HEK293 (cell line): ENCODE measurements around the gene PSME4.
"Not testable (repeated sequence)": the region's sequence is repeated elsewhere in the genome, so short reads cannot be mapped to it uniquely, and the experiment has no call there.

Source experiments
- CTCF ChIA-PET: fragments of 350-600 bp; formaldehyde crosslinking; extraction: SDS; loops from one replicate; lab custom pipeline; 2021; ENCODE audit warnings: antibody characterized with exemption; lab: Yijun Ruan, JAX
- POLR2A ChIA-PET: fragments of 300-600 bp; formaldehyde crosslinking; extraction: SDS; loops from one replicate; lab custom pipeline; 2020; ENCODE audit warnings: antibody characterized with exemption, inconsistent platforms; lab: Yijun Ruan, JAX
- H3K27ac ChIP-seq: fragments of 200-500 bp; sonication (Bioruptor generic); 2 replicates; pipeline ENCODE4 v1.5.1; 2014; ENCODE audit warnings: low read depth, low read length, control low read depth, inconsistent platforms; ENCODE audit errors: extremely low read depth
- H3K36me3 ChIP-seq, 2 experiments: fragments of 200-500 bp in 1 of 2; sonication (Bioruptor generic) in 1 of 2; 1 replicate in 1 of 2; 2 replicates in 1 of 2; pipeline ENCODE4 v1.5.1; 2014 to 2017; ENCODE audit warnings: inconsistent platforms in 2 of 2, low read length in 2 of 2; ENCODE audit not compliant: control insufficient read depth in 2 of 2, insufficient read depth in 1 of 2
- H3K4me1 ChIP-seq: fragments of 200-500 bp; sonication (Bioruptor generic); 2 replicates; pipeline ENCODE4 v1.5.1; 2014; ENCODE audit warnings: mild to moderate bottlenecking, low read length, inconsistent platforms; ENCODE audit not compliant: control insufficient read depth, insufficient read depth
- H3K4me3 ChIP-seq: 2 replicates; pipeline ENCODE4 v1.5.1; 2011; ENCODE audit warnings: low read depth, mild to moderate bottlenecking, control low read depth, low read length, moderate library complexity
- H3K9me3 ChIP-seq: fragments of 200-500 bp; sonication (Bioruptor generic); 2 replicates; pipeline ENCODE4 v1.5.1; 2014; ENCODE audit warnings: low read depth, low read length, inconsistent platforms; ENCODE audit not compliant: control insufficient read depth, insufficient read depth
- BCL6B ChIP-seq: fragments of 450-650 bp; formaldehyde crosslinking; IDR thresholded peaks from 2 replicates; pipeline ENCODE4 v1.5.1; 2017; ENCODE audit warnings: missing biosample characterization, missing genetic modification characterization
- CTCF ChIP-seq: fragments of 450-650 bp; formaldehyde crosslinking; IDR thresholded peaks from 2 replicates; pipeline ENCODE4 v1.5.1; 2016; ENCODE audit warnings: missing biosample characterization, missing genetic modification characterization
- ELK4 ChIP-seq: IDR thresholded peaks from 2 replicates; pipeline ENCODE4 v1.6.1; 2011; ENCODE audit warnings: mild to moderate bottlenecking, low read depth, low read length, borderline replicate concordance
- PBX3 ChIP-seq: sonication (generic); formaldehyde crosslinking; IDR thresholded peaks from 2 replicates; pipeline ENCODE4 v1.8.1; 2022; ENCODE audit warnings: mild to moderate bottlenecking, moderate library complexity, missing genetic modification reagents
- PRDM1 ChIP-seq: fragments of 450-650 bp; formaldehyde crosslinking; IDR thresholded peaks from 2 replicates; pipeline ENCODE4; 2016; ENCODE audit warnings: missing biosample characterization, missing genetic modification characterization
- YY2 ChIP-seq: fragments of 450-650 bp; formaldehyde crosslinking; IDR thresholded peaks from 2 replicates; pipeline ENCODE4 v1.5.1; 2016; ENCODE audit warnings: missing biosample characterization, missing genetic modification characterization
- ZBTB11 ChIP-seq: fragments of 450-650 bp; formaldehyde crosslinking; conservative IDR thresholded peaks from 2 replicates; pipeline ENCODE4 v1.5.1; 2016; ENCODE audit warnings: low read depth, missing biosample characterization, missing genetic modification characterization
- ZBTB21 ChIP-seq: fragments of 450-650 bp; formaldehyde crosslinking; IDR thresholded peaks from 2 replicates; pipeline ENCODE4 v1.5.1; 2017; ENCODE audit warnings: missing biosample characterization, missing genetic modification characterization
- ZNF138 ChIP-seq: fragments of 450-650 bp; formaldehyde crosslinking; IDR thresholded peaks from 2 replicates; pipeline ENCODE4 v1.5.1; 2016; ENCODE audit warnings: missing biosample characterization, missing genetic modification characterization, borderline replicate concordance
- ZNF366 ChIP-seq: fragments of 450-650 bp; formaldehyde crosslinking; conservative IDR thresholded peaks from 2 replicates; pipeline ENCODE4 v1.5.1; 2016; ENCODE audit warnings: missing biosample characterization, missing genetic modification characterization
- ZNF391 ChIP-seq: fragments of 450-650 bp; formaldehyde crosslinking; IDR thresholded peaks from 2 replicates; pipeline ENCODE4 v1.5.1; 2016; ENCODE audit warnings: low read depth, missing biosample characterization, missing genetic modification characterization, borderline replicate concordance
- ZNF473 ChIP-seq: fragments of 450-650 bp; formaldehyde crosslinking; IDR thresholded peaks from 2 replicates; pipeline ENCODE4 v1.5.1; 2017; ENCODE audit warnings: missing biosample characterization, missing genetic modification characterization
- ZNF510 ChIP-seq: fragments of 450-650 bp; formaldehyde crosslinking; IDR thresholded peaks from 2 replicates; pipeline ENCODE4 v1.5.1; 2018; ENCODE audit warnings: mild to moderate bottlenecking, missing genetic modification characterization, missing biosample characterization; ENCODE audit not compliant: insufficient replicate concordance
- ZNF548 ChIP-seq: fragments of 450-650 bp; formaldehyde crosslinking; IDR thresholded peaks from 2 replicates; pipeline ENCODE4 v1.5.1; 2016; ENCODE audit warnings: missing biosample characterization, missing genetic modification characterization
- ZNF561 ChIP-seq: fragments of 450-650 bp; IDR thresholded peaks from 2 replicates; pipeline ENCODE4 v1.5.1; 2018; ENCODE audit warnings: missing biosample characterization, missing genetic modification characterization, borderline replicate concordance
- ZNF623 ChIP-seq: fragments of 450-650 bp; formaldehyde crosslinking; IDR thresholded peaks from 2 replicates; pipeline ENCODE4 v1.5.1; 2016; ENCODE audit warnings: missing biosample characterization, missing genetic modification characterization
- ZNF629 ChIP-seq: fragments of 450-650 bp; formaldehyde crosslinking; IDR thresholded peaks from 2 replicates; pipeline ENCODE4 v1.5.1; 2017; ENCODE audit warnings: missing biosample characterization, missing genetic modification characterization
- ZNF645 ChIP-seq: fragments of 450-650 bp; formaldehyde crosslinking; IDR thresholded peaks from 2 replicates; pipeline ENCODE4; 2016; ENCODE audit warnings: missing biosample characterization, missing genetic modification characterization
- ZNF677 ChIP-seq: fragments of 450-650 bp; IDR thresholded peaks from 2 replicates; pipeline ENCODE4 v1.5.0; 2018; ENCODE audit warnings: missing biosample characterization, mild to moderate bottlenecking, missing genetic modification characterization, moderate library complexity

Gene PSME4

GRCh38 chr2:53848062-53848461 is 122.7 kb downstream of the PSME4 start:
- Histone ChIP-seq H3K27ac (no peak overlapping the region), H3K4me1 (no peaks in the 10 kb centered on the region), H3K36me3 (peaks cover 0 to 2% of the 10 kb centered on the region in 2 experiments; a peak in 2 of 3 replicates), H3K9me3 (no peaks in the 10 kb centered on the region), H3K4me3 (no peak overlapping the region)
- ChIA-PET POLR2A (no interaction called here), CTCF (no interaction called here)
- no peak for TF ChIP-seq PBX3 (CRISPR knock-in tag)
- TF ChIP-seq CTCF (tag by site-specific recombination) = no peak

GRCh38 chr2:53843595-53843994 is 127.2 kb downstream of the PSME4 start:
- Histone ChIP-seq H3K36me3 (no peaks in the 10 kb centered on the region), H3K4me1 (no peaks in the 10 kb centered on the region), H3K4me3 (no peak overlapping the region), H3K9me3 (no peaks in the 10 kb centered on the region), H3K27ac (no peak overlapping the region)
- POLR2A ChIA-PET = no interaction called here
- CTCF ChIA-PET = no interaction called here
- TF ChIP-seq ZNF366 (0 out of 2 replicates have a peak, but pooled peaks have one; percentile 32), BCL6B (tag by site-specific recombination) (no peak), ZNF623 (tag by site-specific recombination) (no peak), ZNF138 (tag by site-specific recombination) (no peak), ZNF677 (no peak), PRDM1 (tag by site-specific recombination) (no peak)
- TF ChIP-seq, all 188 proteins: peak for 1

- Histone ChIP-seq H3K4me1 (no peaks in the 10 kb centered on the region), H3K27ac (no peak overlapping the region), H3K36me3 (no peaks in the 10 kb centered on the region), H3K9me3 (no peaks in the 10 kb centered on the region), H3K4me3 (no peak overlapping the region)
- CTCF ChIA-PET = interaction anchor here (0.7 kb wide), 1 partner anchor 264 kb away, joined by 5 read pairs; no protein-coding TSS in a partner anchor
- POLR2A ChIA-PET = no interaction called here
- no peak for TF ChIP-seq ZNF561 (tag by site-specific recombination)
- no peak for TF ChIP-seq ZNF391 (tag by site-specific recombination)
- no peak for TF ChIP-seq ZBTB21 (tag by site-specific recombination)
- no peak for TF ChIP-seq ZBTB11 (tag by site-specific recombination)
- TF ChIP-seq ZNF473 = no peak
- no peak for TF ChIP-seq ZNF629 (tag by site-specific recombination)
- no peak for TF ChIP-seq ZNF548 (tag by site-specific recombination)
- no peak for TF ChIP-seq ELK4
- TF ChIP-seq ZNF645 = no peak
- TF ChIP-seq ZNF510 (tag by site-specific recombination) = no peak
- TF ChIP-seq YY2 = no peak
Observed at GRCh38 chr2:53842891-53843290, 127.9 kb downstream of the PSME4 start.

- H3K27ac ChIP-seq, H3K4me3 ChIP-seq, H3K4me1 ChIP-seq, H3K9me3 ChIP-seq, CTCF ChIA-PET, H3K36me3 ChIP-seq: not testable (repeated sequence)
- POLR2A ChIA-PET = interaction anchor here (0.7 kb wide), 1 partner anchor 36 kb away, joined by 5 read pairs; no protein-coding TSS in a partner anchor
Observed at GRCh38 chr2:53841651-53842050, 129.1 kb downstream of the PSME4 start.
